Dedifferentiated amniotic fluid mesenchymal stem cell (primary cell): ENCODE data around the gene SNAI3.

ENCODE experiments used
- DNase-seq: peaks from one replicate; pipeline ENCODE4 v3.0.0-alpha.2; 2016; ENCODE audit errors: extremely low spot score

The SNAI3 gene

GRCh38 chr16:88634994-88635670 lies 51.2 kb downstream of the SNAI3 start:
- DNase-seq: no peak

GRCh38 chr16:88634141-88634993 lies 51.9 kb downstream of the SNAI3 start:
- DNase-seq: peak; percentile 23

- no peak for DNase-seq
These were observed 52.6 kb downstream of the SNAI3 start for GRCh38 chr16:88633684-88634140.

GRCh38 chr16:88632587-88632930 lies 53.7 kb downstream of the SNAI3 start:
- DNase-seq: no peak

GRCh38 chr16:88631920-88632586 lies 54.3 kb downstream of the SNAI3 start:
- DNase-seq: no peak

GRCh38 chr16:88631384-88631783 lies 54.9 kb downstream of the SNAI3 start:
- DNase-seq: no peak

GRCh38 chr16:88630941-88631340 lies 55.4 kb downstream of the SNAI3 start:
- DNase-seq: no peak

GRCh38 chr16:88630433-88630832 lies 55.9 kb downstream of the SNAI3 start:
- no peak for DNase-seq

- no peak for DNase-seq
These were observed 56.5 kb downstream of the SNAI3 start for GRCh38 chr16:88629835-88630234.

GRCh38 chr16:88628512-88628974 lies 57.8 kb downstream of the SNAI3 start:
- DNase-seq: no peak
